ENCODE results near the gene TRPV2.

The TRPV2 gene

GRCh38 chr17:16479264-16479663 lies 63.9 kb downstream of the TRPV2 start:
- DNase-seq, result no peak

GRCh38 chr17:16480995-16481394 lies 65.6 kb downstream of the TRPV2 start:
- no peak for DNase-seq

- no peak for DNase-seq
Measured at GRCh38 chr17:16482253-16482652, 66.9 kb downstream of the TRPV2 start.

GRCh38 chr17:16483021-16483645 lies 67.8 kb downstream of the TRPV2 start:
- no peak for DNase-seq

- no peak for DNase-seq
Measured at GRCh38 chr17:16484445-16485175, 69.2 kb downstream of the TRPV2 start.

All from NCI-H774 (cell line).